BJ (cell line): ENCODE measurements around the gene HNRNPA2B1. TPM values are rescaled to one million over a fixed set of nuclear protein-coding genes. Genes with fewer than 3 reads are reported as not detected.
"Not testable (repeated sequence)": the region's sequence is repeated elsewhere in the genome, so short reads cannot be mapped to it uniquely, and the experiment has no call there.

Experiments used
- CTCF ChIA-PET: fragments of 350-600 bp; formaldehyde crosslinking; extraction: SDS; loops from one replicate; lab custom pipeline; 2021; ENCODE audit warnings: antibody characterized with exemption, inconsistent platforms; lab: Yijun Ruan, JAX
- POLR2A ChIA-PET: fragments of 300-600 bp; sonication (Branson Sonifier 250); formaldehyde crosslinking; extraction: SDS; loops from one replicate; lab custom pipeline; 2021; ENCODE audit warnings: antibody characterized with exemption; lab: Charles Lee
- DNase-seq: peaks from one replicate; pipeline ENCODE4 v3.0.0-alpha.2; 2011; ENCODE audit warnings: low read depth
- H3K27me3 ChIP-seq: 2 replicates; pipeline ENCODE4 v1.6.0; 2011; ENCODE audit warnings: low read length; ENCODE audit not compliant: control insufficient read depth, insufficient read depth
- H3K36me3 ChIP-seq: 2 replicates; pipeline ENCODE4 v1.5.1; 2011; ENCODE audit warnings: low read length; ENCODE audit not compliant: control insufficient read depth, insufficient read depth
- H3K4me3 ChIP-seq: 2 replicates; pipeline ENCODE4 v1.5.1; 2011; ENCODE audit warnings: low read depth, mild to moderate bottlenecking, control low read depth, low read length
- CTCF ChIP-seq: IDR thresholded peaks from 2 replicates; pipeline ENCODE4 v1.5.1; 2011; ENCODE audit warnings: low read depth, mild to moderate bottlenecking, control low read depth, inconsistent platforms, low read length, moderate library complexity; ENCODE audit not compliant: insufficient read depth
- polyA plus RNA-seq: library from polyadenylated mRNA; depleted of rRNA; stranded (reverse); fragments of >200 nt; gene quantifications from 2 replicates; pipeline ENCODE4 v1.2.3, GENCODE V29; 2011

Gene HNRNPA2B1
- polyA plus RNA-seq, 1 experiment: 139 TPM

GRCh38 chr7:26195182-26195581, 5.4 kb downstream of the HNRNPA2B1 start:
- no peak for TF ChIP-seq CTCF

DNA sequence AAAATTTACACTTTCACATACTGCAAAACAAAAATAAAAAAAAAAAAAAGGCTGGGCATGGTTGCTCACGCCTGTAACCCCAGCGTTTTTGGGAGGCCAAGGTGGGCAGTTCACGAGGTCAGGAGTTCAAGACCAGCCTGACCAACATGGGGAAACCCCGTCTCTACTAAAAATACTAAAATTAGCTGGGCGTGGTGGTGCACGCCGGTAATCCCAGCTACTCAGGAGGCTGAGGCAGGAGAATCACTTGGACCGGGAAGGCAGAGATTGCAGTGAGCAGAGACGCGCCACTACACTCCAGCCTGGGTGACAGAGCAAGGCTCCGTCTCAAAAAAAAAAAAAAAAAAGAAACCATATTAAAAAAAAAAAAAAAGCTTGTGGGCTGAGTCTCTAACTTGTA, 5.8 kb downstream of the HNRNPA2B1 start:
- CTCF ChIA-PET: interaction anchor here (7.4 kb wide), 1 partner anchor 104 kb away, joined by 55 read pairs; no protein-coding TSS in a partner anchor
- H3K4me3 ChIP-seq: not testable (repeated sequence)
- POLR2A ChIA-PET: interaction anchor here (0.6 kb wide), 2 partner anchors 24 to 1866 kb away, joined by 3 to 6 read pairs; no protein-coding TSS in a partner anchor

More at GRCh38 chr7:26195182-26195581, 5.4 kb downstream of the HNRNPA2B1 start:
- DNase-seq: no peak
- Histone ChIP-seq H3K4me3 (no peak overlapping the region), H3K27me3 (no peaks in the 10 kb centered on the region), H3K36me3 (peaks cover 16% of the 10 kb centered on the region)
- CTCF ChIA-PET: interaction anchor here (7.4 kb wide), 1 partner anchor 105 kb away, joined by 55 read pairs; no protein-coding TSS in a partner anchor
- POLR2A ChIA-PET: interaction anchor here (0.6 kb wide), 2 partner anchors 25 to 1866 kb away, joined by 3 to 6 read pairs; no protein-coding TSS in a partner anchor

GRCh38 chr7:26193432-26194207, 6.9 kb downstream of the HNRNPA2B1 start:
- peaks cover 19% of the 10 kb centered on the region for H3K36me3 ChIP-seq

More for the DNA sequence above, 5.8 kb downstream of the HNRNPA2B1 start:
- peaks cover 17% of the 10 kb centered on the region for H3K36me3 ChIP-seq
- not testable (repeated sequence) for DNase-seq, H3K27me3 ChIP-seq

DNA sequence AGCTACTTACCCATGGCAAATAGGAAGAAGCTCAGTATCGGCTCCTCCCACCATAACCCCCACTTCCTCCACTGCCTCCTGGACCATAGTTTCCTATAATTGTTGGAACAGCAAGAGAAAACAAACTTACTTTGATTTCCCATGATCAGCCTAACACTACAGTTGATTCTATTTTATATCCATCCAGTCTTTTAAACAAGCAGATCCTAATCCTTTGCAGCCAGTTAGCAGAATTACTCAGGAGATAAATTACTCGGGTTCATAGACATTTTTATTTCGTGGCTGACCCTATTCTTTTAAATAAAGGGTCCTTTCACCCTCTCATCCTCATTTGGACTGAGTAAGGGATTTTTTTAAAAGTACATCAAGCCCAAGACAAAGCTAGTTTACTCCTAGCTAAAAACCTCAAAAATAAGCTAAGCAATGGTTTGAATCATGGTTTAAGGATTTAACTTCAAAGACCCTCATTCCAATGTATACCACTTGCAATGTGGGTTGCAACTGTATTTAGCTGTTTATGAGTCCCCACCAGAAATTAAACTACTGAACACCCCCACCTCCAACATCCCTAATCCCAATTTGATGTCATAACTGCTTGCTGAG, 8.0 kb downstream of the HNRNPA2B1 start:
- Histone ChIP-seq H3K36me3 (peaks cover 19% of the 10 kb centered on the region), H3K4me3 (no peak overlapping the region), H3K27me3 (no peaks in the 10 kb centered on the region)
- no peak for DNase-seq
- POLR2A ChIA-PET: interaction anchor here (0.6 to 1.1 kb wide), 3 partner anchors 14 to 1548 kb away, joined by 3 to 7 read pairs (median 4); no protein-coding TSS in a partner anchor
- TF ChIP-seq CTCF: no peak
- CTCF ChIA-PET: interaction anchor here (0.7 to 1.9 kb wide), 5 partner anchors 11 to 173 kb away, joined by 3 to 5 read pairs (median 3); no protein-coding TSS in a partner anchor

More at GRCh38 chr7:26193432-26194207, 6.9 kb downstream of the HNRNPA2B1 start:
- ChIA-PET CTCF (interaction anchor here (0.7 to 7.4 kb wide), 4 partner anchors 12 to 172 kb away, joined by 3 to 55 read pairs (median 4); no protein-coding TSS in a partner anchor), POLR2A (interaction anchor here (0.6 to 1.1 kb wide), 2 partner anchors 13 to 30 kb away, joined by 3 to 7 read pairs; no protein-coding TSS in a partner anchor)
- Histone ChIP-seq H3K27me3 (no peaks in the 10 kb centered on the region), H3K4me3 (no peak overlapping the region)
- no peak for TF ChIP-seq CTCF
- no peak for DNase-seq

- POLR2A ChIA-PET: interaction anchor here (0.6 kb wide), 1 partner anchor 1548 kb away, joined by 4 read pairs; no protein-coding TSS in a partner anchor
- DNase-seq: no peak
- Histone ChIP-seq H3K36me3 (peaks cover 18% of the 10 kb centered on the region), H3K27me3 (no peaks in the 10 kb centered on the region), H3K4me3 (no peak overlapping the region)
- no peak for TF ChIP-seq CTCF
- CTCF ChIA-PET: interaction anchor here (0.7 to 1.2 kb wide), 3 partner anchors 28 to 101 kb away, joined by 3 read pairs; no protein-coding TSS in a partner anchor
Observed at GRCh38 chr7:26191974-26192479, 8.5 kb downstream of the HNRNPA2B1 start.
